ENCODE measurements around the gene PRKAG3.

PRKAG3 gene

DNA sequence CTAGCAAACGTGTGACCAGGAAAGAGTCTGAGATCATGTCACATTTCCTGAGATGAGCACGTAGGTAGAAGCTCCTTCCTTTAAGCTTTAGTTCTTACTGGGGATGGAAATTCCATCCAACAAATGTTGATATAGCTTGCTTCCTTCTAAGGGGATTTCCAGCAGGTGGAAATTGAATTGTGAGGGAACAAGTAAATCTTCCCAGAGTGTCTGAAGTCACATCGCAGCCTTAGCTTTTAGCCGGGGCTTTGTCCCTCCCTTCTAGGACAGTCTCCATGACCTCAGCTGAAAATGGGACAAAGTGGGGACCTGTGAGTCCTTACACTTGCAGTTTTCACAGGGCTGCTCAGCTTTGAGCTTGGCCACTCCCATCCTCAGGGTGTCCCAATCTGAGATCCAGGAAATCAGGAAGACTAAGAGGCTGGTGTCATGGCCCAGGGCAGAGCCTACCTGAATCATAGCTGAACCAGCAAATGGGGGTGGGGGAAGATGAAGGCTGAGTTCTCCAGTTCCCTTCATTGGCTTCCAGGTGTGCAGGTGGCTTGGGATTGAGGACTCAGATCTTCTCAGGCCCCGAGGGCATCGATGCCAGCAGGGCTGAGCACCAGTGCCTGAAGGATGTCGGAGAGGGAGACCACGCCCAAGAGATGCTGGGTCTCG lies 8.3 kb downstream of the PRKAG3 start:
- H3K36me3 ChIP-seq (ENCODE audit: control insufficient read depth, insufficient read depth, low read length), result no peaks in the 10 kb centered on the region
- no peaks in the 10 kb centered on the region for H3K9me3 ChIP-seq (ENCODE audit: control insufficient read depth, insufficient read depth, low read depth, low read length)
- no peak overlapping the region for H3K9ac ChIP-seq (ENCODE audit: low read length)
- no peak overlapping the region for H3K27ac ChIP-seq (ENCODE audit: low read depth, low read length)
- no peaks in the 10 kb centered on the region for H3K27me3 ChIP-seq (ENCODE audit: control insufficient read depth, insufficient read depth, low read length)
- no peak overlapping the region for H3K4me3 ChIP-seq (ENCODE audit: low read depth, low read length)
- H3K4me1 ChIP-seq (ENCODE audit: control insufficient read depth, insufficient read depth, low read length), result no peaks in the 10 kb centered on the region

DNA sequence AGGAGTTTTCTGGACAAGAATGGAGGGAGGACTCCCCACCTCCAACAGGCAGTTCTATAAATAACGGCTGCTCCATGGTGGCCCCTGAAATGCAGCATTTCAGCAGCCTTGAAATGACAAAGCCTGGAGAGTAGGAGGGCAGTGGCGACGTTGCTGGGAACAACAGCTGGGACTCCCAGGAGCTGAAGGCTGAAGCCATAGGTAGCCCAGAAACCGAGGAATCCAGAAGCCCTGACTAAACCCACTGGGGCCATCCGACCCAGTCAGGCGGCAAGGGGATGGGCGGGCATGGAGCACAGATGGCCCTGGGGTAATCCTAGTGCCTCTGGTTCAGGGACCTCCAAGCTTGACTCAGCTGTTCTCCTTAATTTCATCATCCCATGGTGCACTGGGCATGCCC lies 9.0 kb downstream of the PRKAG3 start:
- no peak overlapping the region for H3K27ac ChIP-seq (ENCODE audit: low read depth, low read length)
- no peaks in the 10 kb centered on the region for H3K36me3 ChIP-seq (ENCODE audit: control insufficient read depth, insufficient read depth, low read length)
- H3K9me3 ChIP-seq (ENCODE audit: control insufficient read depth, insufficient read depth, low read depth, low read length), result no peaks in the 10 kb centered on the region
- no peak overlapping the region for H3K9ac ChIP-seq (ENCODE audit: low read length)
- no peaks in the 10 kb centered on the region for H3K27me3 ChIP-seq (ENCODE audit: control insufficient read depth, insufficient read depth, low read length)
- no peaks in the 10 kb centered on the region for H3K4me1 ChIP-seq (ENCODE audit: control insufficient read depth, insufficient read depth, low read length)
- no peak overlapping the region for H3K4me3 ChIP-seq (ENCODE audit: low read depth, low read length)

DNA sequence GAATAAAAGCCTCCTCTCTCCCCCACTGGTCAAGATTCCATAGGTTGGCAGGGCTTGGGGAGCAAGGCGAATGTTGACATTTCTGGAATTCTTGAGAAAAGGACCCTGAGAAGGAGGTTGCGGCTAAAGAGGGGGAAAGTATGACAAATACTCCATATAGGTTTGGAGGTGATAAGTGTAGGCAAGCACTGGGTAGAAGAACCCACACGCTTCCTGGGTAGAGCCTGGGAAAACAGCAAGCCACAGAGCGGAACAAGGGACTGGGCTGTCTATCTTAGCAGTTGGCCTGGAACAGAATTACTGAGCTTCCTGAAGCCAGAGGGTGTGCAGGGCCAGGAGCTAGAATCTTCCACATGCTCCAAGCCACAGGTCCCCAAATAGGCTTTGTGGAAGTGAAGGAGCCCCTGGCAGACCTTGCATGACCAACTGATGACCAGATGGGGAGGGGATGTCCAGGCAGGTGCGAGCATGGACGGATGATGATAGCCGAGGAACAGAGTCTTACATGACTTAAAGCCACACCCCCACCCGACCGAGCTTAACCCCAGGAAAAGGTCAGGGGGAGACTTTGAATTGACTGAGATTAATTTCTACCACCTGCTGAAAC lies 9.9 kb downstream of the PRKAG3 start:
- Histone ChIP-seq H3K9me3 (ENCODE audit: control insufficient read depth, insufficient read depth, low read depth, low read length) (no peaks in the 10 kb centered on the region), H3K9ac (ENCODE audit: low read length) (no peak overlapping the region), H3K4me3 (ENCODE audit: low read depth, low read length) (no peak overlapping the region), H3K4me1 (ENCODE audit: control insufficient read depth, insufficient read depth, low read length) (no peaks in the 10 kb centered on the region), H3K27ac (ENCODE audit: low read depth, low read length) (no peak overlapping the region), H3K27me3 (ENCODE audit: control insufficient read depth, insufficient read depth, low read length) (no peaks in the 10 kb centered on the region), H3K36me3 (ENCODE audit: control insufficient read depth, insufficient read depth, low read length) (no peaks in the 10 kb centered on the region)

DNA sequence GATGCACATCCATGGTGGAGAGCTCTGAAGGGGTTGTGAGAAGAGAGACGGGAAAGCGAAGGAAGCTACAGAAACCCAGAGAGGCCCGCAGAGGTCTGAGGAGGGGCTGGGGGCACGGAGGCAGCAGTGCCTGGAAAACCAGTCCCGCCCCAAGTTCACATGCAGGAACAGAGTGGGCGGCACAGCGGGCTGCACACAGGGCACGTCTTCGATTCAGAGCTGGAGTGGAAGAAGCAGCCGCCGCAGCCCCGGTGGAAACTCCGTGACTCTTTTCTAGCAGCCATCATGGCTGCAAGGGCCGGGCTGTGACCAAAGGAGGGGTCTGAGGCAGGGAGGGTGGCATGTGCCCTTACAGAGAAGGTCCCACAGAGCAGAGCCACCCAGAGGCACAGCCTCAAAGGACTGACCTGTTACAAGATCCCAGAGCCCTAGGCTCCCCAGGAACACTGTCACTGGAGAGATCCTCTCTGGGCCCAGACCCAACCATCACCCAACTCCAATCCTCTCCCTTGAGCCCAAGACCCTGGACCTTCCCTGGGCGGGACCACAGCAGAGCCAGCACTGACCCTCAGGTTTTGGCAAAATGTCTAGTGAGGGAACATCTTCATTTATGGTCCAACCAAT lies 10.7 kb downstream of the PRKAG3 start:
- no peaks in the 10 kb centered on the region; the same call in 1 of the 2 replicates for H3K36me3 ChIP-seq (ENCODE audit: control insufficient read depth, insufficient read depth, low read length)

DNA sequence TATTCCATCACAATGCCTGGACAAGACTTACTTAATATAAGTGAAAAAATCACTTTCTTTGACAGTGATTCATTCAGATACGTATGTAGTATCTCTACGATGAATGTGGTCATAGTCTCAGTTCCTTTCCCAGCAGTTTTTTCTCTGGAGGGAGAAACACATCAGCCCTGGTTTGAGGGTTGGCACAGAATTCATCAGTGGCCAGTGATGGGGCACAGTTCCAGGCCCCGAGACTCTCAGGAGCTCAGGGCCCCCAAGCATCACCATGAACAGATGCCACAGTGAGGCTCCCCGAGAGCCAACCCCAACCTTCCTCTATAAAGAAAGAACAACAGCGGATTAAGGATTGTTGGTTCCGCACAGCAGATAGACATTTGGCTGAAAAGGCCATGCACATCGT lies 12.5 kb downstream of the PRKAG3 start:
- Histone ChIP-seq H3K9me3 (ENCODE audit: control insufficient read depth, insufficient read depth, low read depth, low read length) (no peaks in the 10 kb centered on the region), H3K4me1 (ENCODE audit: control insufficient read depth, insufficient read depth, low read length) (no peaks in the 10 kb centered on the region), H3K27ac (ENCODE audit: low read depth, low read length) (no peak overlapping the region), H3K36me3 (ENCODE audit: control insufficient read depth, insufficient read depth, low read length) (no peaks in the 10 kb centered on the region; the same call in 1 of the 2 replicates), H3K27me3 (ENCODE audit: control insufficient read depth, insufficient read depth, low read length) (no peaks in the 10 kb centered on the region), H3K9ac (ENCODE audit: low read length) (no peak overlapping the region), H3K4me3 (ENCODE audit: low read depth, low read length) (no peak overlapping the region)

More for the DNA sequence above, 10.7 kb downstream of the PRKAG3 start:
- no peaks in the 10 kb centered on the region for H3K4me1 ChIP-seq (ENCODE audit: control insufficient read depth, insufficient read depth, low read length)
- H3K9me3 ChIP-seq (ENCODE audit: control insufficient read depth, insufficient read depth, low read depth, low read length), result no peaks in the 10 kb centered on the region
- H3K9ac ChIP-seq (ENCODE audit: low read length), result no peak overlapping the region
- no peaks in the 10 kb centered on the region for H3K27me3 ChIP-seq (ENCODE audit: control insufficient read depth, insufficient read depth, low read length)
- no peak overlapping the region for H3K27ac ChIP-seq (ENCODE audit: low read depth, low read length)
- H3K4me3 ChIP-seq (ENCODE audit: low read depth, low read length), result no peak overlapping the region

DNA sequence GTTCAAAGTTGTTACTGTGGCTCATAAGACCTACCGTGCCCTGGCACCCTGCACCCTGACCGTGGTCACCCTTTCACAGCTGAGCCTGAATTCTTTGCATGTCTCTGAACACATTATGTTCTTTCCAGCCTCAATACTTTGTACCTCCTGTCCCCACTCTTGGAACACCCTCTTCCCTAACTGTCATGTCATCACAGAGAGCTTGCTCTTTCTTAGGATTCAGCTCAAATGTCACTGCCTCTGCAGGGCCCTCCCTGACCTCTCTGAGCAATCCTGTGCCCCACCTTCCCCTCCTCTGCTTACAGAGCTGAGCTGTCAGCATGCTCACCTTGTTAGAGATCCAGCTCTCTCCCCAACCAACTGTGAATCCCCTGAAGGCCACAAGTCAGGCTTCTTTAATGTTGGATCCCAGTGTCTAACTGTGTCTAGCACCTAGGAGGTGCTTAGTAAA lies 15.0 kb downstream of the PRKAG3 start:
- Histone ChIP-seq H3K27me3 (ENCODE audit: control insufficient read depth, insufficient read depth, low read length) (no peaks in the 10 kb centered on the region), H3K27ac (ENCODE audit: low read depth, low read length) (no peak overlapping the region), H3K9me3 (ENCODE audit: control insufficient read depth, insufficient read depth, low read depth, low read length) (no peaks in the 10 kb centered on the region), H3K36me3 (ENCODE audit: control insufficient read depth, insufficient read depth, low read length) (peaks cover 14% of the 10 kb centered on the region; the same call in 1 of the 2 replicates), H3K4me3 (ENCODE audit: low read depth, low read length) (no peak overlapping the region), H3K4me1 (ENCODE audit: control insufficient read depth, insufficient read depth, low read length) (no peaks in the 10 kb centered on the region), H3K9ac (ENCODE audit: low read length) (no peak overlapping the region)

DNA sequence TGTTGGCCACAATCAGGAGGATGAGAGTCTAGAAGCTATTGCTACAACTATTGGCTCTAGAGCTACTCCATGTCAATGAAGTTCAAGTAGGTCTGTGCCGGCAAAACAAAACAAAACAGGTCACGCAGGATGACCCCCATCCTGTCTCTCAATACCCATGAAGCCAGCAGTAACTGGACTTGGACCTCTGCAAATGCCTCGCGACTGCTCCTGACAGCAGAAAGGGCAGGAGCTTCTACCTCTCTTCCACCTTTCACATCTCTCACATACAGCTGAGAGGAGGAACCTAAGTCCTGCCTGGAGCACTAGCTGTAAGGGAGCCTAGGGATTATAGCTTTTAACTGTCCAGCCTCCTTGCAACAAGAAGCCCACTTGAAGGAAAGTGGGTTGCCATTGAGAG lies 16.0 kb downstream of the PRKAG3 start:
- H3K27ac ChIP-seq (ENCODE audit: low read depth, low read length), result no peak overlapping the region

DNA sequence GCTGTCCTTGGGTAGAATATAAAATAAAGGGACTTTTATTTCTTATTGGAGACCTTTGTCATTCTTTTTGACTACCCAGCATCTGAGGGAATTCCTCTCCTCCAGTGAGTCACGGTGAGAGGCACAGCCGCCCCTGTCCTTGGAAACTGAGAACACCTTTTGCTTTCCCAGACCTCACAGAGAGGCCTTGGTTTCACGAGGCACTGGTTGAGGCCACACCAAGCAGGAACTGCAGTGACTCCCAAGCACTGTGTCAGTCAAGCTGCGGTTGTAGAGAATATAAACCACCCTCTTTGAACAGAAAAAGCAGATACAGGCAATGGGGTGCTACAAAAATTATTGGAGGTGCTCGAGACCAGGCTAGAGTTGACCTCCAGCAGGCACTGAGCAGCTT lies 16.4 kb downstream of the PRKAG3 start:
- no peaks in the 10 kb centered on the region for H3K27me3 ChIP-seq (ENCODE audit: control insufficient read depth, insufficient read depth, low read length)
- H3K9me3 ChIP-seq (ENCODE audit: control insufficient read depth, insufficient read depth, low read depth, low read length), result no peaks in the 10 kb centered on the region
- H3K4me3 ChIP-seq (ENCODE audit: low read depth, low read length), result no peak overlapping the region
- no peak overlapping the region for H3K27ac ChIP-seq (ENCODE audit: low read depth, low read length)
- H3K4me1 ChIP-seq (ENCODE audit: control insufficient read depth, insufficient read depth, low read length), result no peaks in the 10 kb centered on the region
- H3K9ac ChIP-seq (ENCODE audit: low read length), result no peak overlapping the region
- H3K36me3 ChIP-seq (ENCODE audit: control insufficient read depth, insufficient read depth, low read length), result peaks cover 14% of the 10 kb centered on the region; the same call in 1 of the 2 replicates

More for the DNA sequence above, 16.0 kb downstream of the PRKAG3 start:
- no peak overlapping the region for H3K4me3 ChIP-seq (ENCODE audit: low read depth, low read length)
- H3K36me3 ChIP-seq (ENCODE audit: control insufficient read depth, insufficient read depth, low read length), result peaks cover 14% of the 10 kb centered on the region; the same call in 1 of the 2 replicates
- no peaks in the 10 kb centered on the region for H3K4me1 ChIP-seq (ENCODE audit: control insufficient read depth, insufficient read depth, low read length)
- no peak overlapping the region for H3K9ac ChIP-seq (ENCODE audit: low read length)
- no peaks in the 10 kb centered on the region for H3K9me3 ChIP-seq (ENCODE audit: control insufficient read depth, insufficient read depth, low read depth, low read length)
- no peaks in the 10 kb centered on the region for H3K27me3 ChIP-seq (ENCODE audit: control insufficient read depth, insufficient read depth, low read length)

DNA sequence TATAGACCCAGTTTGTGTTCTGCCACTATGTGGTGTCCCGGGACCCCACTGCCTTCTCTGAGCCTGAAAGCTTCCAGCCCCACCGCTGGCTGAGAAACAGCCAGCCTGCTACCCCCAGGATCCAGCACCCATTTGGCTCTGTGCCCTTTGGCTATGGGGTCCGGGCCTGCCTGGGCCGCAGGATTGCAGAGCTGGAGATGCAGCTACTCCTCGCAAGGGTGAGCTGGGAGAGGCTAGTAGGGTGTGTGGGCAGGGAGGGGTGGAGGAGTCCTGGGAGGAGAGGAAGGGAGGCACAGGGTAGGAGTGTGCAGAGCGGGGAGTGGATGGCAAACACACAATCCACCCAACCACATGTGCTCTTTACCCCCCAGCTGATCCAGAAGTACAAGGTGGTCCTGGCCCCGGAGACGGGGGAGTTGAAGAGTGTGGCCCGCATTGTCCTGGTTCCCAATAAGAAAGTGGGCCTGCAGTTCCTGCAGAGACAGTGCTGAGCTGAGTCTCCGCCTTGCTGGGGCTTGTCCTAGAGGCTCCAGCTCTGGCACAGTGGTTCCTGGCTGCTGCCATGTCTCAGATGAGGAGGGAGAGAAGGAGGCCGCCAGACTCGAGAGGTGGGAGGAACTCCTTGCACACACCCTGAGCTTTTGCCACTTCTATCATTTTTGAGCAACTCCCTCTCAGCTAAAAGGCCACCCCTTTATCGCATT lies 16.9 kb downstream of the PRKAG3 start:
- peaks cover 14% of the 10 kb centered on the region; the same call in 1 of the 2 replicates for H3K36me3 ChIP-seq (ENCODE audit: control insufficient read depth, insufficient read depth, low read length)
- no peaks in the 10 kb centered on the region for H3K27me3 ChIP-seq (ENCODE audit: control insufficient read depth, insufficient read depth, low read length)
- H3K27ac ChIP-seq (ENCODE audit: low read depth, low read length), result no peak overlapping the region
- no peak overlapping the region for H3K9ac ChIP-seq (ENCODE audit: low read length)
- no peak overlapping the region for H3K4me3 ChIP-seq (ENCODE audit: low read depth, low read length)
- H3K4me1 ChIP-seq (ENCODE audit: control insufficient read depth, insufficient read depth, low read length), result no peaks in the 10 kb centered on the region
- no peaks in the 10 kb centered on the region for H3K9me3 ChIP-seq (ENCODE audit: control insufficient read depth, insufficient read depth, low read depth, low read length)

DNA sequence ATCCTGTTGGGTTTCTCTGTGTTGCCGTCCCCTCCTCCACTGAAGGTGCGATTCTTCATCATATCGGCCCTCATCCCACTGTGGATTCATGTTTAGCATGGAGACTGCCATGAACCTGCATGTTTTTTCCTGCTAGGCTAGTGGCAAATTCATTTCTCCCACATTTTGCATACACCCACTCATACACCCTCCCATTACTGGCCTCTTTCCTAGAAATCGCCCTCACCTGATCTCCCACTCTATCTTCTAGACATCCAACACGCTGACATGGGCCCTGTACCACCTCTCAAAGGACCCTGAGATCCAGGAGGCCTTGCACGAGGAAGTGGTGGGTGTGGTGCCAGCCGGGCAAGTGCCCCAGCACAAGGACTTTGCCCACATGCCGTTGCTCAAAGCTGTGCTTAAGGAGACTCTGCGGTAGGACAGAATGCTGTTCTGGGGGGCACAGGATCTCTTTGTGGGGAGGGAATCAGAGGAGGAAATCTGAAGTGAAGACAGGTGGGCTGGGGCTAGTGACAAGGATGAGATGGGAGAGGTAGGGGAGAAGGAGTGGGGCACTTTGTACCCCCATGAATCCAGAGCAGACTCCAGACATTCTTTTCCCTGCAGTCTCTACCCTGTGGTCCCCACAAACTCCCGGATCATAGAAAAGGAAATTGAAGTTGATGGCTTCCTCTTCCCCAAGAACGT lies 17.7 kb downstream of the PRKAG3 start:
- H3K27ac ChIP-seq (ENCODE audit: low read depth, low read length), result no peak overlapping the region
- no peak overlapping the region for H3K9ac ChIP-seq (ENCODE audit: low read length)
- peaks cover 14% of the 10 kb centered on the region; the same call in 1 of the 2 replicates for H3K36me3 ChIP-seq (ENCODE audit: control insufficient read depth, insufficient read depth, low read length)
- no peaks in the 10 kb centered on the region for H3K4me1 ChIP-seq (ENCODE audit: control insufficient read depth, insufficient read depth, low read length)
- no peaks in the 10 kb centered on the region for H3K27me3 ChIP-seq (ENCODE audit: control insufficient read depth, insufficient read depth, low read length)
- H3K4me3 ChIP-seq (ENCODE audit: low read depth, low read length), result no peak overlapping the region
- H3K9me3 ChIP-seq (ENCODE audit: control insufficient read depth, insufficient read depth, low read depth, low read length), result no peaks in the 10 kb centered on the region

Data from HUES6 (cell line).